Measurements from ENCODE around the gene GPR160.

DNA sequence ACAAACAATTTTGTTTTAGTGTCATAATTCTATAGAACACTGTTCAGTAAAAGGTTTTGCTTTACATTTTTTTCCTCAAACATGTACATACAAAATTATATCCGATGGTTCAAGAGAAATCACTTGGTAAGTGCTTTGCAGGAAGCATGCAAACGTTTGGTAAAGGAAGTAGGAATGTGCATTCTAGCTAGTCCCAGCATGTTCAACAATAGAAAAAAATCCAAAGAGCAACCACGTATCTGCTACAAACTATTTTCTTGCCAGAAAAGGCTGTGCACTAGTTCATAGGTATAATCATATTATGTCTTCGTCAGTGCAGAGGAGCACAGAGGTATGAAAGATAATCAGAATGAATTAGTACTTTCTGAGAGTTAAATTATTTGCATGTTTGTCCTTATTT, 58.0 kb downstream of the GPR160 start:
- TF ChIP-seq POLR2A (IDR thresholded peaks at IDR 0.05), result no peak
- TF ChIP-seq, protein P1, sequence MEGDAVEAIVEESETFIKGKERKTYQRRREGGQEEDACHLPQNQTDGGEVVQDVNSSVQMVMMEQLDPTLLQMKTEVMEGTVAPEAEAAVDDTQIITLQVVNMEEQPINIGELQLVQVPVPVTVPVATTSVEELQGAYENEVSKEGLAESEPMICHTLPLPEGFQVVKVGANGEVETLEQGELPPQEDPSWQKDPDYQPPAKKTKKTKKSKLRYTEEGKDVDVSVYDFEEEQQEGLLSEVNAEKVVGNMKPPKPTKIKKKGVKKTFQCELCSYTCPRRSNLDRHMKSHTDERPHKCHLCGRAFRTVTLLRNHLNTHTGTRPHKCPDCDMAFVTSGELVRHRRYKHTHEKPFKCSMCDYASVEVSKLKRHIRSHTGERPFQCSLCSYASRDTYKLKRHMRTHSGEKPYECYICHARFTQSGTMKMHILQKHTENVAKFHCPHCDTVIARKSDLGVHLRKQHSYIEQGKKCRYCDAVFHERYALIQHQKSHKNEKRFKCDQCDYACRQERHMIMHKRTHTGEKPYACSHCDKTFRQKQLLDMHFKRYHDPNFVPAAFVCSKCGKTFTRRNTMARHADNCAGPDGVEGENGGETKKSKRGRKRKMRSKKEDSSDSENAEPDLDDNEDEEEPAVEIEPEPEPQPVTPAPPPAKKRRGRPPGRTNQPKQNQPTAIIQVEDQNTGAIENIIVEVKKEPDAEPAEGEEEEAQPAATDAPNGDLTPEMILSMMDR (IDR thresholded peaks at IDR 0.05), result no peak

Data from adrenal gland (tissue), 5 donors.